Measurements from ENCODE around the gene SH3RF1.

- TF ChIP-seq POLR2A (IDR thresholded peaks at IDR 0.05; ENCODE audit: low read depth) = no peak
- TF ChIP-seq CTCF (IDR thresholded peaks at IDR 0.05) = no peak
- TF ChIP-seq EP300 (IDR thresholded peaks at IDR 0.05) = no peak
- no peak for TF ChIP-seq POLR2AphosphoS5 (IDR thresholded peaks at IDR 0.05)
These were observed 136.8 kb downstream of the SH3RF1 start for GRCh38 chr4:169133932-169134331.

All from esophagus muscularis mucosa (tissue), 4 donors.